H1 (cell line): Measurements from ENCODE around the gene AFF2. TPM values are rescaled to one million over a fixed set of nuclear protein-coding genes. Genes with fewer than 3 reads are reported as not detected.

Source experiments
- CTCF ChIA-PET: fragments of 300-600 bp; sonication (Branson Sonifier 250); formaldehyde crosslinking; loops from one replicate; lab custom pipeline; 2021; ENCODE audit not compliant: partially characterized antibody; lab: Charles Lee
- POLR2A ChIA-PET: fragments of 300-600 bp; sonication (Branson Sonifier 250); formaldehyde crosslinking; loops from one replicate; lab custom pipeline; 2021; ENCODE audit warnings: inconsistent platforms; ENCODE audit not compliant: partially characterized antibody; lab: Charles Lee
- DNase-seq, 2 experiments: peaks; one replicate each; pipeline versions ENCODE4 v3.0.0 to v3.0.0-alpha.2; 2010 to 2022; ENCODE audit warnings: low spot score in 2 of 2, low read depth in 1 of 2, mixed read lengths in 1 of 2
- FAIRE-seq: peaks from 2 replicates; lab custom pipeline; 2011; peaks lifted over from hg19 to GRCh38; lab: Jason Lieb, UNC
- H2AFZ ChIP-seq: 2 replicates; pipeline ENCODE4 v1.8.1; 2012; ENCODE audit warnings: low read length, inconsistent platforms
- H2AK5ac ChIP-seq: 2 replicates; pipeline ENCODE4 v1.6.1; 2013; ENCODE audit warnings: low read depth, low read length
- H2BK120ac ChIP-seq: replicated peaks from 2 replicates; pipeline ENCODE3; 2013; ENCODE audit warnings: low read depth, low read length, inconsistent platforms
- H2BK12ac ChIP-seq: 2 replicates; pipeline ENCODE4 v1.6.1; 2013; ENCODE audit warnings: low read depth, low read length
- H2BK15ac ChIP-seq: 2 replicates; pipeline ENCODE4 v1.6.1; 2013; ENCODE audit warnings: low read length
- H2BK20ac ChIP-seq: 2 replicates; pipeline ENCODE4 v1.6.1; 2013; ENCODE audit warnings: low read length
- H2BK5ac ChIP-seq: 2 replicates; pipeline ENCODE4 v1.6.1; 2013; ENCODE audit warnings: low read depth, low read length
- H3K14ac ChIP-seq: 2 replicates; pipeline ENCODE4 v1.6.1; 2013; ENCODE audit warnings: inconsistent platforms; ENCODE audit not compliant: insufficient read length
- H3K18ac ChIP-seq: 2 replicates; pipeline ENCODE4 v1.6.1; 2013; ENCODE audit warnings: low read length; ENCODE audit errors: extremely low read depth
- H3K23ac ChIP-seq: 2 replicates; pipeline ENCODE4 v1.6.1; 2013; ENCODE audit warnings: inconsistent platforms; ENCODE audit not compliant: insufficient read length
- H3K23me2 ChIP-seq: 2 replicates; pipeline ENCODE4 v1.6.1; 2013; ENCODE audit warnings: low read depth, low read length
- H3K27ac ChIP-seq: 2 replicates; pipeline ENCODE4 v1.6.1; 2011; ENCODE audit warnings: low read depth, low read length, inconsistent platforms
- H3K27me3 ChIP-seq, 4 experiments: replicated peaks in 1 of 4; 1 replicate in 1 of 4; 2 replicates in 3 of 4; pipeline versions ENCODE4 v1.6.1 to v1.8.1; 2011 to 2013; ENCODE audit warnings: low read length in 3 of 4, mild to moderate bottlenecking in 3 of 4, inconsistent platforms in 2 of 4, mixed read lengths in 2 of 4, moderate library complexity in 1 of 4; ENCODE audit not compliant: control insufficient read depth in 3 of 4, insufficient read depth in 3 of 4; ENCODE audit errors: extremely low read depth in 1 of 4
- H3K36me3 ChIP-seq, 4 experiments: 2 replicates each; pipeline versions ENCODE4 v1.6.1 to v1.8.1; 2011 to 2013; ENCODE audit warnings: mild to moderate bottlenecking in 4 of 4, low read length in 3 of 4, moderate library complexity in 2 of 4, control low read depth in 1 of 4, inconsistent platforms in 1 of 4; ENCODE audit not compliant: insufficient read depth in 4 of 4, control insufficient read depth in 2 of 4
- H3K4ac ChIP-seq: replicated peaks from 2 replicates; pipeline ENCODE3; 2013; ENCODE audit warnings: low read length, low read depth, mixed read lengths, inconsistent platforms; ENCODE audit not compliant: insufficient read length
- H3K4me1 ChIP-seq, 4 experiments: replicated peaks in 1 of 4; 1 replicate in 1 of 4; 2 replicates in 3 of 4; pipeline versions ENCODE4 v1.6.1 to v1.8.1; 2011 to 2013; ENCODE audit warnings: low read length in 3 of 4, inconsistent platforms in 2 of 4, mixed read lengths in 1 of 4; ENCODE audit not compliant: insufficient read depth in 4 of 4, control insufficient read depth in 3 of 4
- H3K4me2 ChIP-seq, 2 experiments: 2 replicates each; pipeline versions ENCODE4 v1.6.1 to v1.8.1; 2011 to 2013; ENCODE audit warnings: low read depth in 2 of 2, low read length in 2 of 2, control low read depth in 1 of 2, inconsistent platforms in 1 of 2, mild to moderate bottlenecking in 1 of 2; ENCODE audit not compliant: insufficient read depth in 1 of 2
- H3K4me3 ChIP-seq, 4 experiments: fragments of 200-600, 300-600 bp in 1 of 4; sonication (generic), shearing (Covaris generic), sonication (Bioruptor Twin) in 1 of 4; 2 replicates each; pipeline versions ENCODE4 v1.5.1 to v1.8.1; 2011 to 2016; ENCODE audit warnings: low read length in 4 of 4, low read depth in 3 of 4, control low read depth in 2 of 4, inconsistent platforms in 2 of 4, mild to moderate bottlenecking in 2 of 4, mixed read lengths in 1 of 4, moderate library complexity in 1 of 4; ENCODE audit not compliant: insufficient read depth in 2 of 4; ENCODE audit errors: extremely low read depth in 1 of 4
- H3K56ac ChIP-seq: replicated peaks from 2 replicates; pipeline ENCODE3; 2013; ENCODE audit warnings: low read depth, mild to moderate bottlenecking, mixed read lengths, low read length, inconsistent platforms; ENCODE audit not compliant: insufficient read length
- H3K79me1 ChIP-seq: 2 replicates; pipeline ENCODE4 v1.6.1; 2013; ENCODE audit warnings: low read depth, low read length, control low read depth
- H3K79me2 ChIP-seq, 2 experiments: 2 replicates each; pipeline versions ENCODE4 v1.6.1 to v1.8.1; 2012 to 2013; ENCODE audit warnings: low read length in 2 of 2, mild to moderate bottlenecking in 2 of 2, inconsistent platforms in 1 of 2; ENCODE audit not compliant: insufficient read depth in 2 of 2, control insufficient read depth in 1 of 2
- H3K9ac ChIP-seq, 4 experiments: replicated peaks in 1 of 4; 1 replicate in 1 of 4; 2 replicates in 3 of 4; pipeline versions ENCODE4 v1.6.1 to v1.8.1; 2011 to 2013; ENCODE audit warnings: low read depth in 3 of 4, low read length in 3 of 4, control low read depth in 2 of 4, mild to moderate bottlenecking in 2 of 4, moderate library complexity in 2 of 4, inconsistent platforms in 1 of 4; ENCODE audit errors: extremely low read depth in 1 of 4
- H3K9me3 ChIP-seq, 2 experiments: 2 replicates each; pipeline versions ENCODE4 v1.6.1 to v1.8.1; 2012 to 2013; ENCODE audit warnings: mild to moderate bottlenecking in 2 of 2, moderate library complexity in 2 of 2, control low read depth in 1 of 2, inconsistent platforms in 1 of 2, low read depth in 1 of 2, low read length in 1 of 2, mixed read lengths in 1 of 2; ENCODE audit not compliant: insufficient read depth in 2 of 2
- H4K20me1 ChIP-seq, 2 experiments: replicated peaks in 1 of 2; 2 replicates each; pipeline versions ENCODE3 to v1.8.1; 2011 to 2013; ENCODE audit warnings: inconsistent platforms in 2 of 2, low read length in 2 of 2, mild to moderate bottlenecking in 1 of 2; ENCODE audit not compliant: insufficient read depth in 2 of 2, control insufficient read depth in 1 of 2
- H4K5ac ChIP-seq: 2 replicates; pipeline ENCODE4 v1.6.1; 2013; ENCODE audit warnings: low read length, low read depth, mixed read lengths, inconsistent platforms; ENCODE audit not compliant: insufficient read length
- H4K8ac ChIP-seq: 2 replicates; pipeline ENCODE4 v1.8.0; 2013; ENCODE audit warnings: mild to moderate bottlenecking, moderate library complexity, low read length, inconsistent platforms; ENCODE audit not compliant: insufficient read depth; ENCODE audit errors: extremely low read depth
- H4K91ac ChIP-seq: replicated peaks from 2 replicates; pipeline ENCODE3; 2013; ENCODE audit warnings: low read length, mixed read lengths, inconsistent platforms; ENCODE audit not compliant: insufficient read length
- BACH1 ChIP-seq: IDR thresholded peaks from 2 replicates; pipeline ENCODE4 v1.6.1; 2012; ENCODE audit warnings: low read length, improper control_type of control experiment
- BCL11A ChIP-seq, 2 experiments: IDR thresholded peaks; one replicate each; pipeline ENCODE4 v1.6.1; 2011; ENCODE audit warnings: low read depth in 2 of 2, low read length in 2 of 2, mild to moderate bottlenecking in 2 of 2
- FOSL1 ChIP-seq: IDR thresholded peaks from 2 replicates; pipeline ENCODE4 v1.6.1; 2011; ENCODE audit warnings: mild to moderate bottlenecking, low read depth, low read length, moderate library complexity; ENCODE audit not compliant: insufficient read depth
- JUND ChIP-seq: IDR thresholded peaks from 2 replicates; pipeline ENCODE4 v1.6.1; 2011; ENCODE audit warnings: mild to moderate bottlenecking, improper control_type of control experiment, low read length
- KDM4A ChIP-seq: IDR thresholded peaks from one replicate; pipeline ENCODE4 v1.7.1; 2012; ENCODE audit warnings: low read depth, mild to moderate bottlenecking, moderate library complexity, low read length, inconsistent platforms; ENCODE audit not compliant: severe bottlenecking
- PHF8 ChIP-seq: fragments of 200-600 bp; sonication (generic); conservative IDR thresholded peaks from 2 replicates; pipeline ENCODE4 v1.7.1; 2012; ENCODE audit warnings: low read depth, mild to moderate bottlenecking, inconsistent platforms, low read length, moderate library complexity
- SIX5 ChIP-seq: IDR thresholded peaks from 2 replicates; pipeline ENCODE4 v1.6.1; 2011; ENCODE audit warnings: mild to moderate bottlenecking, low read depth, low read length
- SP1 ChIP-seq: IDR thresholded peaks from 2 replicates; pipeline ENCODE4 v1.6.1; 2011; ENCODE audit warnings: low read depth, low read length
- SRF ChIP-seq: IDR thresholded peaks from 2 replicates; pipeline ENCODE4 v1.6.1; 2011; ENCODE audit warnings: mild to moderate bottlenecking, low read depth, low read length, moderate library complexity
- YY1 ChIP-seq: IDR thresholded peaks from 2 replicates; pipeline ENCODE4 v1.6.1; 2011; ENCODE audit warnings: low read depth, mild to moderate bottlenecking, low read length
- WGBS, 2 experiments: shearing (Covaris generic) in 1 of 2; methylation state at CpG; one replicate each; pipeline versions ENCODE4 v1.1.6 to v1.1.7; 2013 to 2015; ENCODE audit warnings: low lambda C conversion rate in 2 of 2, mixed read lengths in 2 of 2, inconsistent platforms in 1 of 2, low coverage in 1 of 2, missing lambda C conversion rate in 1 of 2; ENCODE audit not compliant: insufficient replicate concordance in 2 of 2, insufficient coverage in 1 of 2, insufficient read length in 1 of 2; ENCODE audit errors: extremely low coverage in 1 of 2, missing lambda C conversion rate in 1 of 2; 5-methylcytosine and 5-hydroxymethylcytosine counted together
- polyA plus RNA-seq, 7 experiments: library from polyadenylated mRNA; depleted of rRNA in 3 of 7; stranded (reverse) in 5 of 7; unstranded in 2 of 7; fragments of >200 nt in 5 of 7; fragments of 200-250 nt in 2 of 7; gene quantifications; 1 replicate in 5 of 7; 2 replicates in 1 of 7; 4 replicates in 1 of 7; pipeline versions ENCODE4 v1.2.1 to v1.2.3, GENCODE V29; 2011 to 2013; ENCODE audit warnings: missing spikeins in 2 of 7, mixed read lengths in 2 of 7
- total RNA-seq: library from RNA; stranded (reverse); fragmentation: NEBNext Ultra II Directional; extraction: Animal tissue kit (Norgen Biotek cat#: 25700); gene quantifications from 2 replicates; pipeline ENCODE4 v1.2.1, GENCODE V29; 2021
- TF ChIP-seq, protein P1 (sequence below): IDR thresholded peaks from 2 replicates; pipeline ENCODE4 v1.6.1; 2012; ENCODE audit warnings: low read length, inconsistent platforms
- TF ChIP-seq, protein P2 (sequence below): IDR thresholded peaks from 2 replicates; pipeline ENCODE4 v1.6.1; 2011; ENCODE audit warnings: low read length, improper control_type of control experiment

The AFF2 gene
- total and polyA plus RNA-seq, 2 of the 8 experiments (the other 6 are each of a cell fraction or from before 2014, with no cell fraction given): 2.0 to 7.3 TPM

DNA sequence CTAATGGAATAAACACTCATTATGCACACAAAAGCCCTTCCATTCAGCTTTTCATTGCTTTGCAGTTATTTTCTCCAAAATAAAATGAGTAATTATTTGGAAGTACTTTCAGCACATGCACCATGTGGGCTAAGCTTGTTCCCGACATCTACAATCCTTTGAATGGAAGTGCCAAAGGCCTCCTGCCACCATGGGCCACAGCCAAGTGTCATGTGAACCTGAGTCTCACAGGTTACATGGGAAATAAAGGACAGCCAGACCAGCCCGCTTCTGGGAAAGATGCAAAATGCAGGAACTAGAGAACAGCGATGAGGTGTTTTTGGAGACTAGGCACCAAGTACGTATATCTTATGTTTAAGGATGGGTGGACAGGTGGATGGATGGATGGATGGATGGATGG is 181.8 kb downstream of the AFF2 start:
- TF ChIP-seq BACH1: no peak
- no peak for TF ChIP-seq YY1
- no peak for TF ChIP-seq SRF
- TF ChIP-seq, protein P1, sequence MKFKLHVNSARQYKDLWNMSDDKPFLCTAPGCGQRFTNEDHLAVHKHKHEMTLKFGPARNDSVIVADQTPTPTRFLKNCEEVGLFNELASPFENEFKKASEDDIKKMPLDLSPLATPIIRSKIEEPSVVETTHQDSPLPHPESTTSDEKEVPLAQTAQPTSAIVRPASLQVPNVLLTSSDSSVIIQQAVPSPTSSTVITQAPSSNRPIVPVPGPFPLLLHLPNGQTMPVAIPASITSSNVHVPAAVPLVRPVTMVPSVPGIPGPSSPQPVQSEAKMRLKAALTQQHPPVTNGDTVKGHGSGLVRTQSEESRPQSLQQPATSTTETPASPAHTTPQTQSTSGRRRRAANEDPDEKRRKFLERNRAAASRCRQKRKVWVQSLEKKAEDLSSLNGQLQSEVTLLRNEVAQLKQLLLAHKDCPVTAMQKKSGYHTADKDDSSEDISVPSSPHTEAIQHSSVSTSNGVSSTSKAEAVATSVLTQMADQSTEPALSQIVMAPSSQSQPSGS: no peak
- TF ChIP-seq SP1: no peak
- no peak for TF ChIP-seq BCL11A (IDR thresholded peaks at IDR 0.05; ENCODE audit: low read depth in 2 of 2, low read length in 2 of 2)
- no peak for TF ChIP-seq KDM4A
- TF ChIP-seq FOSL1: no peak
- no peak for TF ChIP-seq PHF8
- no peak for TF ChIP-seq SIX5
- no peak for TF ChIP-seq JUND
- TF ChIP-seq, protein P2, sequence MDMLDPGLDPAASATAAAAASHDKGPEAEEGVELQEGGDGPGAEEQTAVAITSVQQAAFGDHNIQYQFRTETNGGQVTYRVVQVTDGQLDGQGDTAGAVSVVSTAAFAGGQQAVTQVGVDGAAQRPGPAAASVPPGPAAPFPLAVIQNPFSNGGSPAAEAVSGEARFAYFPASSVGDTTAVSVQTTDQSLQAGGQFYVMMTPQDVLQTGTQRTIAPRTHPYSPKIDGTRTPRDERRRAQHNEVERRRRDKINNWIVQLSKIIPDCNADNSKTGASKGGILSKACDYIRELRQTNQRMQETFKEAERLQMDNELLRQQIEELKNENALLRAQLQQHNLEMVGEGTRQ: no peak
- Histone ChIP-seq H2BK5ac (no peak overlapping the region), H4K8ac (no peak overlapping the region), H3K4ac (no peak overlapping the region), H3K79me2 (no peaks in the 10 kb centered on the region), H3K23ac (no peak overlapping the region), H3K27me3 (no peaks in the 10 kb centered on the region), H3K9me3 (no peaks in the 10 kb centered on the region), H2AK5ac (no peak overlapping the region), H2BK15ac (no peak overlapping the region), H2BK12ac (no peak overlapping the region), H3K27ac (no peak overlapping the region), H3K56ac (no peak overlapping the region), H3K4me1 (no peaks in the 10 kb centered on the region), H2AFZ (no peak overlapping the region), H3K4me2 (no peak overlapping the region), H3K4me3 (no peak overlapping the region), H3K36me3 (no peaks in the 10 kb centered on the region), H4K5ac (no peak overlapping the region), H4K91ac (no peak overlapping the region), H3K14ac (no peak overlapping the region), H3K79me1 (no peaks in the 10 kb centered on the region), H3K18ac (no peak overlapping the region), H2BK120ac (no peak overlapping the region), H3K9ac (no peak overlapping the region), H3K23me2 (no peaks in the 10 kb centered on the region), H2BK20ac (no peak overlapping the region), H4K20me1 (no peaks in the 10 kb centered on the region)
- CTCF ChIA-PET: interaction anchor here (0.7 to 1.5 kb wide), 2 partner anchors 9 to 247 kb away, joined by 3 read pairs; no protein-coding TSS in a partner anchor
- DNase-seq (no peak), FAIRE-seq (peak; percentile 13)
- POLR2A ChIA-PET: no interaction called here
- 94% methylated on average over 2 of the region's 4 CpGs; no CpG with 5 or more reads in 1 of the 2 experiments for WGBS, 2 experiments
